GM12878 (cell line): ENCODE measurements around the gene STPG4. TPM values are rescaled to one million over a fixed set of nuclear protein-coding genes. Genes with fewer than 3 reads are reported as not detected.

Source experiments
- ATAC-seq: fragments of 200-7000 bp; cut with Tn5 transposase; 3 replicates; pipeline ENCODE4 v1.9.1; 2020; ENCODE audit warnings: mild to moderate bottlenecking, moderate library complexity
- BruUV-seq: library from RNA; stranded (reverse); fragments of 400-500 nt; replicated peaks from 2 replicates; lab custom pipeline; 2021; lab: Mats Ljungman, UMichigan
- CTCF ChIA-PET: fragments of 300-600 bp; sonication (Branson Sonifier 250); formaldehyde crosslinking; extraction: SDS; loops from one replicate; lab custom pipeline; 2021; ENCODE audit warnings: inconsistent platforms; lab: Yijun Ruan, JAX
- POLR2A ChIA-PET: fragments of 350-600 bp; formaldehyde crosslinking; extraction: SDS; loops from one replicate; lab custom pipeline; 2021; ENCODE audit warnings: inconsistent platforms; lab: Charles Lee
- RAD21 ChIA-PET: fragments of 300-600 bp; sonication (Branson Sonifier 250); formaldehyde crosslinking; loops from one replicate; lab custom pipeline; 2023; ENCODE audit warnings: antibody characterized with exemption; ENCODE audit not compliant: unreplicated experiment; lab: Charles Lee
- SMC1A ChIA-PET: fragments of 300-600 bp; sonication (Branson Sonifier 250); formaldehyde crosslinking; loops from one replicate; lab custom pipeline; 2023; ENCODE audit not compliant: unreplicated experiment, uncharacterized antibody; lab: Charles Lee
- DNase-seq: peaks from one replicate; pipeline ENCODE4 v3.0.0-alpha.2; 2011; ENCODE audit warnings: low read depth, low spot score
- FAIRE-seq: peaks from 3 replicates; lab custom pipeline; 2011; peaks lifted over from hg19 to GRCh38; lab: Jason Lieb, UNC
- H2AFZ ChIP-seq: 2 replicates; pipeline ENCODE4 v1.6.0; 2011; ENCODE audit warnings: low read depth, low read length, control low read depth; ENCODE audit not compliant: control insufficient read depth
- H3K27ac ChIP-seq: 2 replicates; pipeline ENCODE4 v1.5.1; 2011; ENCODE audit warnings: control low read depth; ENCODE audit not compliant: control insufficient read depth, insufficient read depth
- H3K27me3 ChIP-seq, 2 experiments: replicated peaks in 1 of 2; 2 replicates each; pipeline versions ENCODE4 v1.6.0 to v1.6.1; 2011; ENCODE audit warnings: low read length in 1 of 2; ENCODE audit not compliant: control insufficient read depth in 2 of 2, insufficient read depth in 2 of 2
- H3K36me3 ChIP-seq, 2 experiments: 2 replicates each; pipeline ENCODE4 v1.5.1; 2011; ENCODE audit warnings: low read length in 1 of 2; ENCODE audit not compliant: control insufficient read depth in 2 of 2, insufficient read depth in 2 of 2
- H3K4me1 ChIP-seq: 2 replicates; pipeline ENCODE4 v1.6.1; 2011; ENCODE audit warnings: mild to moderate bottlenecking, low read length, moderate library complexity, mixed read lengths; ENCODE audit not compliant: control insufficient read depth, insufficient read depth
- H3K4me2 ChIP-seq: 2 replicates; pipeline ENCODE4 v1.6.0; 2011; ENCODE audit warnings: control low read depth; ENCODE audit not compliant: control insufficient read depth, insufficient read depth
- H3K4me3 ChIP-seq: fragments of 200-600 bp; sonication (generic); 2 replicates; pipeline ENCODE4 v1.5.1; 2016
- H3K79me2 ChIP-seq: 2 replicates; pipeline ENCODE4 v1.6.0; 2011; ENCODE audit warnings: low read length; ENCODE audit not compliant: control insufficient read depth, insufficient read depth
- H3K9ac ChIP-seq: 2 replicates; pipeline ENCODE4 v1.8.0; 2011; ENCODE audit warnings: low read length, control low read depth, mixed read lengths; ENCODE audit not compliant: control insufficient read depth, insufficient read depth
- H3K9me3 ChIP-seq: replicated peaks from 3 replicates; pipeline ENCODE4 v1.5.1; 2011; ENCODE audit warnings: mild to moderate bottlenecking, low read length; ENCODE audit not compliant: control insufficient read depth, insufficient read depth
- H4K20me1 ChIP-seq: 2 replicates; pipeline ENCODE4 v1.6.0; 2011; ENCODE audit not compliant: control insufficient read depth, insufficient read depth
- CBFB ChIP-seq: IDR thresholded peaks from 2 replicates; pipeline ENCODE4 v1.6.1; 2016; ENCODE audit warnings: antibody characterized with exemption, low read depth
- EED ChIP-seq: sonication (generic); IDR thresholded peaks from 2 replicates; pipeline ENCODE4 v1.6.1; 2016; ENCODE audit warnings: antibody characterized with exemption, low read depth
- FOXM1 ChIP-seq: IDR thresholded peaks from 2 replicates; pipeline ENCODE4 v1.6.1; 2012; ENCODE audit warnings: low read depth, mild to moderate bottlenecking, inconsistent platforms, low read length, moderate library complexity
- MXI1 ChIP-seq: fragments of 150-350 bp; IDR thresholded peaks from 2 replicates; pipeline ENCODE4 v1.6.1; 2011; ENCODE audit warnings: low read depth, mild to moderate bottlenecking, inconsistent platforms, low read length, improper control_type of control experiment
- NFYA ChIP-seq: IDR thresholded peaks from 2 replicates; pipeline ENCODE4 v1.6.1; 2011; ENCODE audit warnings: low read depth, mild to moderate bottlenecking, low read length, improper control_type of control experiment, borderline replicate concordance
- WGBS: methylation state at CpG from one replicate; pipeline ENCODE4 v1.1.6; 2016; ENCODE audit warnings: low lambda C conversion rate; ENCODE audit not compliant: insufficient replicate concordance, insufficient coverage; ENCODE audit errors: missing lambda C conversion rate; 5-methylcytosine and 5-hydroxymethylcytosine counted together
- in situ Hi-C: fragments of 300-500 bp; cut with MboI; formaldehyde crosslinking; loops from 9 replicates; pipeline ENCODE4 v1.14.3; 2018; ENCODE audit warnings: mixed read lengths
- intact Hi-C: fragments of 100-400 bp; cut with micrococcal nuclease; formaldehyde crosslinking; loops from one replicate; pipeline ENCODE4 v1.14.2; 2022; ENCODE audit not compliant: unreplicated experiment
- polyA plus RNA-seq, 11 experiments: library from polyadenylated mRNA; depleted of rRNA in 4 of 11; unstranded in 6 of 11; stranded (reverse) in 5 of 11; fragments of >200 nt; fragmentation: Nextera tagmentation in 4 of 11; fragmentation: Illumina TruSeq in 1 of 11; extraction: Ambion mirVana in 4 of 11; extraction: Trizol in 1 of 11; gene quantifications; 1 replicate in 1 of 11; 2 replicates in 10 of 11; pipeline versions ENCODE4 v1.2.1 to v1.2.3, GENCODE V29; 2011 to 2016; ENCODE audit warnings: inconsistent platforms in 2 of 11, missing spikeins in 2 of 11, low read depth in 1 of 11
- total RNA-seq, 4 experiments: library from RNA; depleted of rRNA in 3 of 4; stranded (reverse); fragments of >200 nt in 3 of 4; fragmentation: Illumina TruSeq in 1 of 4; extraction: Trizol in 1 of 4; gene quantifications; 2 replicates each; pipeline versions ENCODE4 v1.2.1 to v1.2.3, GENCODE V29; 2013 to 2021

STPG4 gene
- total and polyA plus RNA-seq, 10 of the 15 experiments (the other 5 are each of a cell fraction or from before 2014, with no cell fraction given), result 0.10 to 0.29 (median 0.19) TPM; not detected in 3

DNA sequence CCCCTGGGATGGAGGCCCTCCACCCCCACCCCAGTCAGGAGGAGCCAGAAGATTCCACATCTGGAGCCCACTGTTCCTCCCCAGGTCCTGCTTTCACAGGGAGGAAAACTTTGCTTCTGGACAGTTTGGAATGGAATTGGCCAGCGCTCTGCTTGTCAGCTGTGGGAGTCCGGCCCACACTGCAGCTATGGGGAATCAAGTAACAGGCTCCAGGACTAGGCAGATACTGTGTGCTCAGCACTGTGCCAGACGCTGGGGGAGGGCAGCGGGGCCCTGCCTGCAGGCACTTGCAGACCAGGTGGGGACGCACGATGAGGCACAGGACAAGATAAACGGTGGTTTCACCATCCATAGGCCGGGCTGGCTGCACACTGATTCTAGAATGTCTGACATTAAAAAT, 114.0 kb downstream of the STPG4 start:
- no peak overlapping the region for H2AFZ ChIP-seq
- H3K36me3 ChIP-seq, result peaks cover 16 to 17% of the 10 kb centered on the region in 2 experiments
- intact Hi-C loops (no loop called here), in situ Hi-C loops (no loop called here)
- H3K27ac ChIP-seq, result no peak overlapping the region
- no peaks in the 10 kb centered on the region for H3K79me2 ChIP-seq
- ChIA-PET CTCF (interaction anchor here (0.9 to 1.5 kb wide), 2 partner anchors 231 to 282 kb away, joined by 4 to 5 read pairs; no protein-coding TSS in a partner anchor), POLR2A (interaction anchor here (0.5 kb wide), 1 partner anchor 258 kb away, joined by 3 read pairs; no protein-coding TSS in a partner anchor), SMC1A (no interaction called here), RAD21 (interaction anchor here (0.6 kb wide), 1 partner anchor 1111 kb away, joined by 3 read pairs; no protein-coding TSS in a partner anchor)
- H3K27me3 ChIP-seq, result no peaks in the 10 kb centered on the region
- peaks cover 5% of the 10 kb centered on the region for H3K4me1 ChIP-seq
- 99% methylated on average over 8 of the region's 8 CpGs for WGBS
- BruUV-seq, result no TSS peak
- H3K9me3 ChIP-seq, result no peaks in the 10 kb centered on the region
- no peaks in the 10 kb centered on the region for H4K20me1 ChIP-seq
- DNase-seq (no peak), FAIRE-seq (no peak), ATAC-seq (no peak)
- no peak overlapping the region for H3K4me2 ChIP-seq
- H3K9ac ChIP-seq, result no peak overlapping the region
- H3K4me3 ChIP-seq, result no peak overlapping the region
- TF ChIP-seq EED (no peak), NFYA (no peak), MXI1 (no peak)

- in situ Hi-C loops (no loop called here), intact Hi-C loops (no loop called here)
- no TSS peak for BruUV-seq
- 89% methylated on average over 10 of the region's 10 CpGs for WGBS
- Histone ChIP-seq H3K4me2 (no peak overlapping the region), H3K4me3 (no peak overlapping the region), H3K9ac (no peak overlapping the region), H3K4me1 (peaks cover 6% of the 10 kb centered on the region), H4K20me1 (no peaks in the 10 kb centered on the region), H3K27ac (no peak overlapping the region), H3K79me2 (no peaks in the 10 kb centered on the region), H3K9me3 (no peaks in the 10 kb centered on the region), H3K27me3 (no peaks in the 10 kb centered on the region), H3K36me3 (peaks cover 13 to 14% of the 10 kb centered on the region in 2 experiments), H2AFZ (no peak overlapping the region)
- FAIRE-seq (no peak), DNase-seq (no peak), ATAC-seq (no peak)
- ChIA-PET POLR2A (interaction anchor here (0.5 to 0.8 kb wide), 2 partner anchors 23 to 259 kb away, joined by 3 read pairs; no protein-coding TSS in a partner anchor), SMC1A (interaction anchor here (1.9 kb wide), 1 partner anchor 31 kb away, joined by 4 read pairs; no protein-coding TSS in a partner anchor), RAD21 (no interaction called here), CTCF (interaction anchor here (0.9 to 1.5 kb wide), 2 partner anchors 231 to 282 kb away, joined by 4 to 5 read pairs; no protein-coding TSS in a partner anchor)
- TF ChIP-seq CBFB (no peak), FOXM1 (no peak)
Measured at GRCh38 chr2:47040651-47041050, 114.5 kb downstream of the STPG4 start.
